ENCODE data around the gene RNASEH2B.
A peak's percentile ranks its signal among the peaks of the same experiment; 100 is the strongest.

RNASEH2B gene

DNA sequence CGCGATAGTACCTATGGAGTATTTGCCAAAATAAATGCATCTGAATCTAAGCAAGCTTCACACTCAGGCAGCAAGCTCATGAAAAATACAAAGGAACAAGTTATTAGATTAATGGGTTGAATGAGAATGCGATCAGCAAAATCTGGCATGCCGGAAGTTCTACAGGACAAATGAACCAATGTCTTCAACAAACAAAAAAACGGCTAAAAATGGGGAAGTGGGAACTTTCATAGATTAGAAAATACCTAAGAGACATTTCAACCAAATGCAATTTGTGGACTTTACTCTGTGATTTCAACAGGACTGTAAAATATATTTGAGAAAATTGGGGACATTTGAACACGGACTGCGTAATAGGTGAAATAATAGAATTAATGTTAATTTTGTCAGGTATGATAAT lies 22.4 kb upstream of the RNASEH2B start:
- TF ChIP-seq POLR2A (IDR thresholded peaks at IDR 0.05; ENCODE audit: low read depth, low read length), result no peak
- no peak for TF ChIP-seq POLR2AphosphoS5 (IDR thresholded peaks at IDR 0.05; ENCODE audit: low read depth, low read length)
- TF ChIP-seq TAF1 (IDR thresholded peaks at IDR 0.05; ENCODE audit: borderline replicate concordance, low read depth, low read length), result no peak
- no peak for DNase-seq (ENCODE audit: insufficient read length)
- no peak for FAIRE-seq

DNA sequence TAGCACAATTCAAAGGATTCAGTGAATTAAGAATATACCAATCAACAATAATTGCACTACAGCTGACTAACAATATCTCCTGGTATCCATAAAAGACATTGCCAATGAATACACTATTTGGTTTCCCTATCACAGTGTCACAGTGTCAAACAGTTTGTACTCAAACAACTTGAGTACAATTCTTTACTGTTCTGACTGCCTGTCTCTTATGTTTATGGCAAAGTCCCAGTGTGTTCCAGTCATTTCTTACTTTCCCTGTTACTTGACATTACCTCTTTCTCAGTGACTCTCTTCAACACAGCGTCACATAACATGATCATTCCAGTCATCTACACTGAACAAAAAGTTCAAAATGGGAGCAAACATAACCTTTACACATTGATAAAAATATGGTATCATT lies 21.2 kb upstream of the RNASEH2B start:
- FAIRE-seq, result no peak

DNA sequence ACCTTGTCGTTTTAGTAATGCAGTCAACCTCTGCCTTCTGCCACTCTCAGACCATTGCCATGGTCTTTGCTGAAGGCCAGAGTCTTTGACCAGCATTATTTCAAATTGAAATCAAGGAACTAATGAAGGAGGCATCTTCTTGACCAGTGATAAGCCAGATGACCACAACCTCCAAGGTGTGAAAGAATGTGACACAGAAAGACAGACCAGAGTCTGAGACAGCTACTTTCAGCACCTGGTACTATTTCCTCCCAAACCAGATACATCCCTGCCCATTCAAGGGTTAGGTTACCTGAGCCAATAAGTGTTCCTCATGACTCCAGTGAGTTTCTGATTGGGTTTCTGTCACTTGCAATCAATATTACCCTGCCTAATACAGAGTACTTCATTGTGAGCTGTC lies 20.3 kb upstream of the RNASEH2B start:
- no peak for DNase-seq (ENCODE audit: insufficient read length)
- TF ChIP-seq POLR2A (IDR thresholded peaks at IDR 0.05; ENCODE audit: low read depth, low read length), result no peak
- no peak for TF ChIP-seq POLR2AphosphoS5 (IDR thresholded peaks at IDR 0.05; ENCODE audit: low read depth, low read length)
- TF ChIP-seq TAF1 (IDR thresholded peaks at IDR 0.05; ENCODE audit: borderline replicate concordance, low read depth, low read length), result no peak
- FAIRE-seq, result peak; percentile 14

More for the DNA sequence above, 21.2 kb upstream of the RNASEH2B start:
- no peak for TF ChIP-seq TAF1 (IDR thresholded peaks at IDR 0.05; ENCODE audit: borderline replicate concordance, low read depth, low read length)
- TF ChIP-seq POLR2AphosphoS5 (IDR thresholded peaks at IDR 0.05; ENCODE audit: low read depth, low read length), result no peak
- no peak for TF ChIP-seq POLR2A (IDR thresholded peaks at IDR 0.05; ENCODE audit: low read depth, low read length)
- DNase-seq (ENCODE audit: insufficient read length), result no peak

DNA sequence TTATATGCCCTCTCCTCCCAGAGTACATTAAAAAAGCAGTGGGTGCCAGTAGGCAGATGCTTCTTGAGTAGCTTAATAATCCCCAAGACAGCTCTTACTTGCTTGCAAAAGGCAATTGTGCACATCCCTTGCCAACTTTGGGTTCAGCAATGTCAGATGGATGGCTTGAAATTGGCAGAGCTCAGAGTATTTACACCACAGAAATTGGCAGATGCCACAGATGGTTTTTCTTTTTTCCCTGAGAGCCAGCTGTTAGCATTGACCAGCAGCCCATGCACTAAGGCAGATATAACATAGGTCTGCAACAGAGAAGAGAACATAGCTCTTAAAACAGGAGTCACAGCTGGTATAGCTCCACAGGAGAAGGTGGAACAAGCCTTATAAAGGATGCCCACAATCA lies 18.4 kb upstream of the RNASEH2B start:
- DNase-seq (ENCODE audit: insufficient read length) (no peak), FAIRE-seq (peak; percentile 5)
- TF ChIP-seq POLR2AphosphoS5 (IDR thresholded peaks at IDR 0.05; ENCODE audit: low read depth, low read length) (no peak), TAF1 (IDR thresholded peaks at IDR 0.05; ENCODE audit: borderline replicate concordance, low read depth, low read length) (no peak), POLR2A (IDR thresholded peaks at IDR 0.05; ENCODE audit: low read depth, low read length) (no peak)

DNA sequence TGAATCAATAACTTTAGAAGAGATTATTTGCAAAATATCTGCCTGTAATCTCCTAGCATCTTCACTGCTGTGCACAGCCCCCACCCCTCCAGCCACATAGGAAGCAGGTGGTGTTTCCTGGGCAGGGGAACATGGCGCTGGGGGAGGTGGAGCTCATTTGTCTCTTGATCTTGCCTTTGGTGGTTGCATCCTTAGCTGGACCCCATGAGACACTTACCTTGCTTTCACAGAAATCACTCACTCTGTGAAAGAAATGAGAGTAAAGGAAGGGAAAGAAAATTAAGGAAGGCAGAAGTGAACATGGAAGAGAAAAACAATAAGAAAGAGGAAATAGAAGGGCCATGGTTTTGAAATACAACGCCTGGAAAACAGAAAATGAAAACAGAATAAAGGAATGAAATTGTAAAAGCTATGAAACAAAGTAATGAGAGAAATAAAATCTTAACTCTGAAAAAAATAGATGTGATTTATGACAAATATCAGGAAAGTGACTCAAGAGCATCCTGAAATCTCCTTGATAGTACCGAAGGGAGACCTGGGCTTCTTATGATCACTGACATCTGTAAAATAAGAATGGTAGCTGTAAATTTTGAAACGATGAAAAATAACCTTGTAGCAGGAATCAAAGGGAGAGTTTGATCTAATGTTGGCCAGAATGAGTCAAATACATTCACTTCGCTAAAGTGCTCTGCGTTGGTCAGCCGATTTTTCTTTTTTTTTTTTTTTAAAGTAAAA lies 17.2 kb upstream of the RNASEH2B start:
- TF ChIP-seq TAF1 (IDR thresholded peaks at IDR 0.05; ENCODE audit: borderline replicate concordance, low read depth, low read length), result peak; percentile 62; the same call in 1 of the 2 replicates
- TF ChIP-seq POLR2AphosphoS5 (IDR thresholded peaks at IDR 0.05; ENCODE audit: low read depth, low read length), result peak; percentile 56; the same call in 1 of the 2 replicates
- TF ChIP-seq POLR2A (IDR thresholded peaks at IDR 0.05; ENCODE audit: low read depth, low read length), result peak; percentile 69; the same call in 1 of the 2 replicates
- FAIRE-seq (no peak), DNase-seq (ENCODE audit: insufficient read length) (no peak)

DNA sequence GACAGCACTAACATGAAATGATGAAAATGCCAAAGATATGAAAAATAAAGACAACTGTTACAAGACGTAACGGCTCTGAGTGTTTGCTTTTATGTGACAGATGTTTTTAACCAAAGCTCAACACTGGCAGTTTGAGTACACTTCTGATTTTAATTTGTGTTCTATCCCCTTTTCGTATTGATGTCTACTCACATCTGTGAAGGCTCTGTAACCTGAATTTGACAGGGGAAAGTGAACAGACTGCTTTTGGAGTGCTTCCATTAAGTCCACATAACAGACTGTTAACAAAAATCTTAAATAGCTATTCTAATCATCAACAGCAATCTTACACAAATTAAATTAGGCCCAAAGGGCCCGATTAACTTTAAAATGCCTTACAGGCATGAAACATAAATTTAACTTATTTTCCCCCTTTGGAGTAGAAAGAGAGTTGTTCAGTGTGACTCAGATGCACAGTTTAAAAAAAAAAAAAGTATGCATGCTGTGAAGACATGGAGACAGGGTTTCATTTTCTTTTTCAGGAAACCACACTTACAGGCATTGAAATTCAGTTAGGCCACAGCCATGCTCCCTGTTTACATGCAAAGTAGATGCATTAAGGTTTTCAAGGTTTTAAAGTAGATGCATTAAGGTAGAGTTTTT lies 16.3 kb upstream of the RNASEH2B start:
- TF ChIP-seq POLR2A (IDR thresholded peaks at IDR 0.05; ENCODE audit: low read depth, low read length) (no peak), TAF1 (IDR thresholded peaks at IDR 0.05; ENCODE audit: borderline replicate concordance, low read depth, low read length) (no peak), POLR2AphosphoS5 (IDR thresholded peaks at IDR 0.05; ENCODE audit: low read depth, low read length) (no peak)
- FAIRE-seq, result peak; percentile 92
- DNase-seq (ENCODE audit: insufficient read length), result no peak

DNA sequence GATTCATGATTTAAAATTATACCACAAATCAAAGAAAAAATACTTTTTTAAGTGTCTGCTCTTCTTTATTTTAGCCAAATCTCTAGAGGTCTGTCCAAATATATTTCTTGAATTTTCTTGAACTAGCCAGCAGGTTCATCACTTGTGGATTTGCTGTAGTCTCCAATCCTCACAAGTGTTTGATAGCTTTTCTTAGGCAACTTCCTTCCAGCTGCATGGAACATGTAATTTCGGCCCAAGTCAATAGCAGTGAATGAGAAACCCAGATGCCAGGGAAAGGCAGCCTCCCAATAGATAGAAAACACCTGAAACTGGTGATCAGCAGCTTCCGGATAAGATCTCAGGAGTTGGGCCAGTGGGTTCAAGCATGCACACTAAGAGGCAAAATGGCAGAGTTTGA lies 15.6 kb upstream of the RNASEH2B start:
- FAIRE-seq (peak; percentile 60), DNase-seq (ENCODE audit: insufficient read length) (no peak)
- TF ChIP-seq POLR2AphosphoS5 (IDR thresholded peaks at IDR 0.05; ENCODE audit: low read depth, low read length) (no peak), TAF1 (IDR thresholded peaks at IDR 0.05; ENCODE audit: borderline replicate concordance, low read depth, low read length) (no peak), POLR2A (IDR thresholded peaks at IDR 0.05; ENCODE audit: low read depth, low read length) (no peak)

DNA sequence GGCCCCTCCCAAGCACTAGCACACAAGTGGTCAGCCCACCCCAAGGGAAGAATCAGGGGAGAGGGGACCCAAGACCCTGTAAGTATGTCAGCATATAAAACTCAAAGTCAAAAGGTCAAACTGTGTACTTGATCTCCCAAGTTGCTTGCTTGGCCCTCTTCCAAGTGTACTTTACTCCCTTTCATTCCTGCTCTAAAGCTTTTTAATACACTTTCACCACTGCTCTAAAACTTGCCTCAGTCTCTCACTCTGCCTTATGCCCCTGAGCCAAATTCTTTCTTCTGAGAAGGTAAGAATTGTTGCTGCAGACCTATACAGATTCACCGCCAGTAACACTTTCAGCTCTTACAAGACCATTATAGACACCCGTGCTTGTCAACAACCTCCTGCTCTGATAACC lies 15.1 kb upstream of the RNASEH2B start:
- DNase-seq (ENCODE audit: insufficient read length) (no peak), FAIRE-seq (no peak)
- no peak for TF ChIP-seq TAF1 (IDR thresholded peaks at IDR 0.05; ENCODE audit: borderline replicate concordance, low read depth, low read length)
- no peak for TF ChIP-seq POLR2AphosphoS5 (IDR thresholded peaks at IDR 0.05; ENCODE audit: low read depth, low read length)
- no peak for TF ChIP-seq POLR2A (IDR thresholded peaks at IDR 0.05; ENCODE audit: low read depth, low read length)

DNA sequence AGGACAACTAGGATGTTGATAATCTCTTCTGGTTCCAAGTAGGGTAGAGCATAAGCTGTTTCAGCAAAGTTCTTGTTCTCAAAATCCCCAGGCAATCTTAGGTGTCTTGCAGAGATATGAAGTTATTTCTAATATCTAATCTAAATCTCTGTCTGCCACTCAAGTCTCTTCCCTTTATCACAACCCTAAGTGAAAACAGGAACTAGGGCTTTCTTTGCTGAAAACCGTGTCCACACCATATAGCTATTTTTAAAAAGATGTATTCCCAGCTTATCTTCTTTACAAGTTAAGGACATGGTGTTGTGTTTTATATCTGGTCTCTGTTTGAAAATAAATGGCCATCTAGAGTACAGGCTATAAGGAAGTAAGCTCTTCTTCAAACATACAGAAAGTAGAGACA lies 11.3 kb upstream of the RNASEH2B start:
- no peak for FAIRE-seq

DNA sequence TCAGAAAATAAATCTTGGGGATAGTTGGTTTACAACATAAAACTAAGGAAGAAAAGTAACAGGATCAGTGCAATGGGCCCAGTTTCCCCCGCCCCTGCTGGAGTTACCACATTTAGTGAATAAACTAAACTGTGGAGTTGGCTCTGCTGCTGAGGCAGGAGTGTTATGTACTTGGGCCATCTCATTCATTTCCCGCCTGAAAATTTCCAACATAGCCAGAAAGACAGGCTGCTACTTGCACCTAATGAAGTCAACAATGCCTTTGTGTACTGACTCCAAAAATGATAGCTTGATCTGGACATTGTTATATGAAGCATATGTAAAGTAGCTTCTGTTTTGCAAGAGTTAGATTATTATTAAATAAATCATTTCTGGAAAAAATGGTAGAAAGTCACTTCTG lies 7.9 kb upstream of the RNASEH2B start:
- DNase-seq (ENCODE audit: insufficient read length) (no peak), FAIRE-seq (no peak)
- TF ChIP-seq POLR2AphosphoS5 (IDR thresholded peaks at IDR 0.05; ENCODE audit: low read depth, low read length), result no peak
- TF ChIP-seq TAF1 (IDR thresholded peaks at IDR 0.05; ENCODE audit: borderline replicate concordance, low read depth, low read length), result no peak
- no peak for TF ChIP-seq POLR2A (IDR thresholded peaks at IDR 0.05; ENCODE audit: low read depth, low read length)

More for the DNA sequence above, 11.3 kb upstream of the RNASEH2B start:
- DNase-seq (ENCODE audit: insufficient read length), result no peak
- TF ChIP-seq POLR2AphosphoS5 (IDR thresholded peaks at IDR 0.05; ENCODE audit: low read depth, low read length), result no peak
- no peak for TF ChIP-seq POLR2A (IDR thresholded peaks at IDR 0.05; ENCODE audit: low read depth, low read length)
- TF ChIP-seq TAF1 (IDR thresholded peaks at IDR 0.05; ENCODE audit: borderline replicate concordance, low read depth, low read length), result no peak

DNA sequence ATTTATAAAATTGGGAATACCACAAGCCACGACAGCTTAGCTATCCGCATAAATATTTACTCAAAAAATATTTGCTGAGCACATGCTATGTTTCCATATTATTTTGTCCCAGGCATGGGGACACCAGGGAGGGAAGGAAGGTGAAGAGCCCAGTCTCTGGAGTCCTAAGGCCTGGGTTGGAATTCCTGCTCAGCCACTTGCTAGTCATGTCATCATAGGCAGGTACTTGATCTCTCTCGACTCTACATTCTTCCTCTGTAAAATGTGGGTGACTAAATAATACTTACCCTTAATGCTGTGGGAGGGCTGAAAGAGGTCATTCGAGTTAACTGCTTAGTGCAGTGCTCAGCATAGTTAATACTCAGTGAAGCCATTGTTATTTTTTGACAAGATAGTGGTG lies 4.3 kb upstream of the RNASEH2B start:
- TF ChIP-seq TAF1 (IDR thresholded peaks at IDR 0.05; ENCODE audit: borderline replicate concordance, low read depth, low read length), result no peak
- no peak for DNase-seq (ENCODE audit: insufficient read length)

DNA sequence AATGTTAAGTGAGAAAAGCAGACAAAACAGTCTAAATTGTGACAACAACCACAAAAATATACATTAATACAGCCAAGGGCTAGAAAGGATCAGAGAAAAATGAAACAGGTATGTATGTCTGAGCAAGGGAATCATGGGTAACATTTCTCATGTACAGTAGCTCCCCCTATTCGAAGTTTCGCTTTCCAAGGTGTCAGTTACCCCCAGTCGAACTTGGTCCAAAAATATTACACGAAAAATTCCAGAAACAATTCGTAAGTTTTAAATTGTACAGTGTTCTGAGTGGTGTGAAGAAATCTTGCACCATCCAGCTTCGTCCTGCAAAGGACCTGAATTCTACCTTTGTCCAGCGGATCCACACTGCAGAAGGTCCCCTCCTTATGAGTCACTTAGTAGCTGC lies 1.8 kb upstream of the RNASEH2B start:
- TF ChIP-seq TAF1 (IDR thresholded peaks at IDR 0.05; ENCODE audit: borderline replicate concordance, low read depth, low read length) (no peak), POLR2AphosphoS5 (IDR thresholded peaks at IDR 0.05; ENCODE audit: low read depth, low read length) (no peak), POLR2A (IDR thresholded peaks at IDR 0.05; ENCODE audit: low read depth, low read length) (no peak)
- DNase-seq (ENCODE audit: insufficient read length) (no peak), FAIRE-seq (no peak)

More for the DNA sequence above, 4.3 kb upstream of the RNASEH2B start:
- no peak for FAIRE-seq

All from GM12892 (cell line).